Midbrain (tissue), 1 donor: ENCODE measurements around the gene HARBI1.

Experiments used
- DNase-seq: peaks from one replicate; lab custom pipeline; 2025; lab: John Stamatoyannopoulos, UW

The HARBI1 gene

GRCh38 chr11:46553814-46554212 is 63.2 kb downstream of the HARBI1 start:
- DNase-seq: no peak
